HG02943 (cell line): ENCODE measurements around the gene GHRHR.

Experiments
- ATAC-seq: cut with Tn5 transposase; IDR thresholded peaks from one replicate; pipeline ENCODE4 v1.9.1; 2021; ENCODE audit warnings: mild to moderate bottlenecking, low read depth, moderate library complexity; ENCODE audit not compliant: unreplicated experiment

Gene GHRHR

GRCh38 chr7:30965372-30965771 is 1.6 kb downstream of the GHRHR start:
- no peak for ATAC-seq

- ATAC-seq: no peak
These were observed 2.1 kb downstream of the GHRHR start for GRCh38 chr7:30965883-30966282.

GRCh38 chr7:30968294-30968693 is 4.5 kb downstream of the GHRHR start:
- ATAC-seq: no peak

- no peak for ATAC-seq
These were observed 5.2 kb downstream of the GHRHR start for GRCh38 chr7:30968747-30969603.

- no peak for ATAC-seq
These were observed 5.8 kb downstream of the GHRHR start for GRCh38 chr7:30969604-30969970.

- ATAC-seq: no peak
These were observed 6.3 kb downstream of the GHRHR start for GRCh38 chr7:30970074-30970473.

GRCh38 chr7:30970594-30971094 is 6.9 kb downstream of the GHRHR start:
- no peak for ATAC-seq

- no peak for ATAC-seq
These were observed 7.7 kb downstream of the GHRHR start for GRCh38 chr7:30971440-30971839.

- ATAC-seq: no peak
These were observed 8.2 kb downstream of the GHRHR start for GRCh38 chr7:30971840-30972563.

- ATAC-seq: no peak
These were observed 9.5 kb downstream of the GHRHR start for GRCh38 chr7:30973292-30973691.

GRCh38 chr7:30973791-30974604 is 10.2 kb downstream of the GHRHR start:
- no peak for ATAC-seq

GRCh38 chr7:30974605-30975255 is 11.0 kb downstream of the GHRHR start:
- ATAC-seq: peak; percentile 95

GRCh38 chr7:30975256-30975899 is 11.6 kb downstream of the GHRHR start:
- ATAC-seq: peak; percentile 5

- no peak for ATAC-seq
These were observed 12.6 kb downstream of the GHRHR start for GRCh38 chr7:30976381-30976780.

GRCh38 chr7:30977222-30977621 is 13.5 kb downstream of the GHRHR start:
- ATAC-seq: no peak

- no peak for ATAC-seq
These were observed 14.3 kb downstream of the GHRHR start for GRCh38 chr7:30977896-30978564.

- ATAC-seq: no peak
These were observed 15.3 kb downstream of the GHRHR start for GRCh38 chr7:30979027-30979426.

GRCh38 chr7:30980194-30980593 is 16.4 kb downstream of the GHRHR start:
- no peak for ATAC-seq

- ATAC-seq: no peak
These were observed 17.0 kb downstream of the GHRHR start for GRCh38 chr7:30980751-30981150.
